NCI-H226 (cell line): ENCODE results near the gene TOPBP1.
"Not testable (repeated sequence)": the region's sequence is repeated elsewhere in the genome, so short reads cannot be mapped to it uniquely, and the experiment has no call there.

Source experiments
- DNase-seq: peaks from one replicate; pipeline ENCODE4 v3.0.0-alpha.2; 2015

The TOPBP1 gene

GRCh38 chr3:133661454-133662277, at the start of gene TOPBP1:
Gene TOPBP1 (minus strand): TSS chr3:133661941. CDS start chr3:133661127, 814 bp downstream.
- DNase-seq = peak; percentile 49

- no peak for DNase-seq
These were observed 49.3 kb upstream of the TOPBP1 start for GRCh38 chr3:133711013-133711412.

- no peak for DNase-seq
These were observed 47.5 kb upstream of the TOPBP1 start for GRCh38 chr3:133709139-133709750.

- DNase-seq = no peak
These were observed 44.3 kb upstream of the TOPBP1 start for GRCh38 chr3:133706033-133706432.

DNA sequence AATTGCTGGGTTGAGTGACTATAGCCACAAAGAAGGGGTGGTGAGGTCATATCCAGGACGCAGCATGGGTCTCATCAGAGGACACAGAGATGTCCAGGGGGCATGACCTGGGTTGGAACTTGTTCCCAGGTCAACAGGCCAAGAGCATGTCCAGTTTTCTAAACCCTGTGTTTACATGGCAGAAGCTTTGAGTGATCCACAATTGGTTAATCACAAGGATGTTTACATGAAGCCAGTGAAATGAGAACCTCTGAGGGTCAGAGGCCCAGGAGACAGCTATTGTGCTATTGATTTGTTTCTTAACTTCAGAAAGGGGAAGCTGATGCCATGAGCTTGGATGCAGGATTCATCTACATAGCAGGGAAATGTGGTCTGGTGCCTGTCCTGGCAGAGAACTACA, 42.2 kb upstream of the TOPBP1 start:
- no peak for DNase-seq

GRCh38 chr3:133701435-133702358, 40.0 kb upstream of the TOPBP1 start:
- no peak for DNase-seq

DNA sequence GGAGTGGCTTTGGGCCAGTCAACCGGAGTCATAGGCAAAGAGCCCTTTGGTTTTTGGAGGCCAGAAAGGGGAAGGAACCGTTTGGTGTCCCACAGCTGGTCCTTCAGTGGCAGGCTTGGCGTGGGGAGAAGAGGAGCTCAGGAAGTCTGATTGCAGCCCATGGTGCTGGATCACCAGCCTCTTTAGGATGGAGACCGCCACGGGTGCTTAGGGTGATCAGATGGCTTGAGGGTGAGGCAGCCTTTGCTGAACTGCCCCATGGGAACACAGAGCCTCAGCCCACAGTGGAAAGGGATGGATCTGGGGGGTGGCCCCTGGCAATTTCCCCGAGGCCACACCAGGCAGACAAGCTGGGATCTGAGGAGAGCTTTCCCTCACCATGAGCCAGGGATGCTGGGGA, 38.6 kb upstream of the TOPBP1 start:
- no peak for DNase-seq

GRCh38 chr3:133699903-133700302, 38.2 kb upstream of the TOPBP1 start:
- no peak for DNase-seq

GRCh38 chr3:133699467-133699866, 37.7 kb upstream of the TOPBP1 start:
- DNase-seq = no peak

- DNase-seq = no peak
These were observed 36.2 kb upstream of the TOPBP1 start for GRCh38 chr3:133697960-133698359.

DNA sequence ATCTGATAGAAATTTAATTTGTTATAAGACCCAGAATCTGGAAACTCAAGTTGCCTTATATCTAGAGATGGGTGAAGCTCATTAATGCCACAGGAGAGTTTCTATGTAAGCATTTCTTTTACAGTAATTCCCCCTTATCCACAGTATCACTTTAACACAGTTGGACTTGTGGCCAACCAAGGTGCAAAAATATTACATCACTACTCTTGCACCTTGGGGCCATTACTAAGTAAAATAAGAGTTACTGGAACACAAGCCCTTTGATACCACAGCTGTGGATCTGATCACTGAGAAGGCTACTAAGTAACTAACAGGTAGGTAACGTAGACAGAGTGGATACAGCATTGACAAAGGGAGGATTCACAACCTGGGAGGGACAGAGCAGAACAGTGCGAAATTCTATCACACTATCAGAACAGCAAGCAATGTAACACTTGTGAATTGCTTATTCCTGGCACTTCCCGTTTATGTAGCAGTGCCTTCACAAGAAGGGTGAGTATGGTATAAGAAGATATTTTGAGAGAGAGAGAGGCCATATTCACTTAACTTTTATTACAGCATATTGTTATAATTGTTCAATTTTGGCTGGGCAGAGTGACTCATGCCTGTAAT, 33.9 kb upstream of the TOPBP1 start:
- DNase-seq = no peak

GRCh38 chr3:133694288-133695268, 32.8 kb upstream of the TOPBP1 start:
- no peak for DNase-seq

GRCh38 chr3:133693821-133694220, 32.1 kb upstream of the TOPBP1 start:
- no peak for DNase-seq

DNA sequence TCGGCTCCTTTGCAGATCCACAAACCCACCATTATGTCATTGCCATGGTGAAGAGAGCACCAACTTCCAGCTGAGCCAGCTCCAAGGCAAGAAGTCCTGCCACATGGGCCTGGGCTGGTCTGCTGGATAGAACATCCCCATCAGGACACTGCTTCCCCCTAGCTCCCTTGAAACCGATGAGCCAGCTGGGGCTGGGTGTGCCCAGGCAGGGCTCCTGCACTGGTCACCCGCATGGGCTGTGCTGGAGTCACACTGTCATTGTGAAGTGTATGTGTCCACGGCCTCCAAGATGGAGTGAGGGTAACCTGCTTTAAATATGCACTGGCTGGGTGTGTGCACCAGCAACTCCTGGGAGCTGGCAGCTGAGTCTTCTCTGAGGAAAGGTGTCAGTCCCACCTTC, 31.0 kb upstream of the TOPBP1 start:
- DNase-seq = no peak

DNA sequence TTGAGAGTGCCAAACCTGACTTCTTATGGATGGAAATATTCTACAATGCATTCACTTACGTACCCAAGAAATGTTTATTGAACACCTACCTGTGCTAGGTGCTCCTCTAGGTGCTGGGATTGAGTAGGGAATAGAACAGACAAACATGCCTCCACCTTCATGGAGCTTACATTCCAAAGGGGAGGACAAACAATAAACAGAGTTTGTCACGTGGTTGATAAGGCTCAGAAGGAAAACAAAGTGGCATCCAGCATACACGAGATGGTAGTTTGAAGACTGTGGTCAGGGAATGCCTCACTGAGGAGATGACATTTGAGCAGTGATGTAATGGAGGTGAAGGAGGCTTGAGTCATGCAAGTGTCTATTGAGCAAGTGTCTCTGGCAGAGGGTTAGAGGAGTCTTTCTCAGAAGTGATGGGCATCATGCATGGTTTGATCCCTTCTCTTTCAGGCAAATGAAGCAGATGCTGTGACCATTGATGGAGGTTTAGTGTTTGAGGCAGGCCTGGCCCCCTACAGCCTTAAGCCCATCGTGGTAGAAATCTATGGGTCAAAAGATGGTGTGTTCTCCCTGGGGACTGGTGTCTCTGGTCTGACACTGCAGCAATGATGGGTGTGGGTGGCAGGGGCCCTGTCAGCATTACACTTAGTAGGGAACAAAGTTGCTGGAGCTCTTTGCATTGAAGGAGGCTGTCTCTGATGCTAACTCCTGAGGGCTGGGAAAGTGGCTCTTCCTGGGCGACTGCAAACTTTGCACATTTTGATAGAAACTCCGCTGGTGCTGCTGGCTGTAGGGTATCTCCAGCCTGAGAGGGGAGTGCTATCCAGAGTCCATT, 29.7 kb upstream of the TOPBP1 start:
- no peak for DNase-seq

GRCh38 chr3:133677993-133678392, 16.3 kb upstream of the TOPBP1 start:
- not testable (repeated sequence) for DNase-seq

- DNase-seq = no peak
These were observed 14.8 kb upstream of the TOPBP1 start for GRCh38 chr3:133676336-133677118.

- no peak for DNase-seq
These were observed 14.0 kb upstream of the TOPBP1 start for GRCh38 chr3:133675631-133676335.

DNA sequence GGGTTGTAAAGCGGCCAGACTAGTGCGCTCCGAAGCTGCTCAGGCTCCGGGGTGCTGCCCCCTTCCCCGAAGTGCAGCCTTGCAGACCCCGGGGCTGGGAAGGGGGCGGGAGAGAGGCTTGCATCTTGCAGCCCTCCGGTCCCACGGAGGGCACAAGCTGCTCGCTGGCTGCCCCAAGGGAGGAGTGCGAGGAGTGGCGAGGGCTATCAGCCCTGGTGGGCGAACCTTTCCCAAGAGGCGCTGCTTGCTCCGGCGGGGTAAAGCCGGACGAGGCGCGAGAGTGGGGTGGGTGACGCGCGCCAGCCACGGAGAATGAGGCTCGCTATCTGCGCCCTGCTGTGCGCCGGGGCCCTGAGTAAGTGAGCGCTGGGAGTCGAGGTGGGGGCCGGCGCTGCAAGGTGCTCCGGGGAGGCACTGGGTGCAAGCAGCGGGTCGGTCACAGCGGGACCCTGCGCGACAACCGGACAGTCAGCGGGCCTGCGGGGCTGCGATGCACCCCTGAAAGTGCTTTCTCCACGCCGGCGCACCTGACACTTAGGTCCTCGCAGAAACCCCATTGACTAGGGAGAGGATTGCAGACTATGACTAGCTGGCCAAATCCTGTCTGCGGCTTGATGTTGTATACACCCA, 12.7 kb upstream of the TOPBP1 start:
- no peak for DNase-seq
